Measurements from ENCODE around the gene FGF9.

Gene FGF9

DNA sequence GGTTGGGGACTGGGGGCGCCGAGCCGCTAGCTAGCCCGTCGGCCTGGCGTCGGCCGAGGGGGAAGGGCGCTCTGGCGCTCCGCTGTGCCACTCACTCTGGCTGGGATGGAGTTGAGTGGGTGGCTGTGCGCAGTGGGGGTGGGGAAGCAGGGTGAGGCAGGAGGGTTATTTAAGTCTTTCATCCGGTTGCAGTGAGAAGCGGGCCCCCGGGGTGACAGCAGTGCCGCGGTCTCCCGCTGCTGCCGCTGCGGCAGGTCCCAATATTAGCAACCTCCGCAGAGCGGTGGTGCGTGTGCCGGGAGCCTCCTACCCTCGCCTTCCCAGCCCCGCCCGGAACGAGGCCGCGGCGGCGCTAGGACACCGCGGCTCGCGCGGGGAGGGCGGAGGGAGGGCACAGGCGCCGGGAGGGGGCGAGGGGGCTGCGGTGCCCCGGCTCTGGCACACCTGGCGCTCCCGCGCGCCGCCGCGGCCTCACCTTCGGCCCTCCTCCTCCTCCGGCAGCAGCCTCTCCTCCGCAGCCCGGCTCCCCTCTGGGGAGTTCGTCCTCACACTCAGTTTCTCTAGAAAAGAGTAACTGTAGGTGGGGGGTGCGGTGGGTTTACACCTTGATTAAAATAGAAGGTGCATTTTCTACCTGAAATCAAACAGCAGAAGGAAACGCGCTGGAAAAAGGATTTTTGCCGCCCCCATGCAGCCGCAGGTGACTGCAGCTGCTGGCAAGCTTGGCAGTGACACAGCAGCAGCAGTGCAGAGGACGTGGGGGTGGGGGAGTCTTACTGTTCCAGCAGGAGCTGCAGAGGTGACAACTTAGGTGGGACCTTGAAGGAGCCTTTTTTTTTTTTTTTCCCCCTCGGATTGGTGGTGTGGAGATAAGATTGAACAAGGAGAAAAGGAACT is 4.5 kb downstream of the FGF9 start:
- peak; percentile 37 for DNase-seq

DNA sequence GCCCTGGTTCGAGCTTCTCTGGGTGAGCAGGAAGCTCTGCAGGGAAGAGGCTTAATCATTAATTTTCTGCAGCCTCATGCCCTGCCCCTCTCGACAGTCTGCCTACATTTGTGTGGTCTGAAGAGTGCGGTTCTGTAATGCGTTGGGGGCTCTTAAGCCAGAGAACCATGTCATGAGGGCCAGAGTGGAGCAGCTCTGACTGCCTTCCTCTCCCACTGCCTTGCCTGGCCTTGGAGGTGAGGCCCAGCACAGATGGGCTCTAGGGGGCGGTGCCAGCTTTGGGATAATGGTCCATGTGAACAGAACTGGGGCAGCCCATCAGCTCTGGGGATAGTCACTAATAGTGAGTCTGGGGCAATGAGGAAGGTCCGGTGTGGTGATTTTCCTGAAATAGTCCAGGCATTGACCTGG is 5.7 kb downstream of the FGF9 start:
- DNase-seq = no peak

DNA sequence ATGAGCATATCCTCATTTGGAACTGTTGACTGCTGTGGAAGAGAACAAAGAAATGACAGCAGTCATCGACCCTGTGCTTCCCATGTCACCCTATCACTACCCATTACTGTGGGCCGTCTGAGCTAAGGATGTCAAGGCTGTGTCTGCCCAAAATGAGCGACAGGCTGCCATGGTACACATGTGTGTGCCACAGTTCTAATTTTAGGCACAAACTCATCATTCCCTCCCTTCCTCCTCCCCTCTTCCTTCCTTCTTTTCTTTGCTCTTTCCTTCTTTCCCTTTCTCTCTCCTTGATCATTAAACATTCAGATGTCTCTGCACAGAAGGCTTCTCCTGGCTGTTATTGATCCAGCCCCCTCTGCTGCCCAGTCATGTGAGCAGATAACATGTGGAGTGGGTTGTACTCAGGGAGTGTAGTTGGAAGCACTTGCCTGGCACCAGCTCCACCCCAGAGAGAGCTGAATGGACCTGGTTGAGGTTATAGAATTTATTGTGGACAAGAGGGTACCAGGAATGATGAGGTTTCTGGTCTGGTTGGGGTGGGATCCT is 6.3 kb downstream of the FGF9 start:
- no peak for DNase-seq

DNA sequence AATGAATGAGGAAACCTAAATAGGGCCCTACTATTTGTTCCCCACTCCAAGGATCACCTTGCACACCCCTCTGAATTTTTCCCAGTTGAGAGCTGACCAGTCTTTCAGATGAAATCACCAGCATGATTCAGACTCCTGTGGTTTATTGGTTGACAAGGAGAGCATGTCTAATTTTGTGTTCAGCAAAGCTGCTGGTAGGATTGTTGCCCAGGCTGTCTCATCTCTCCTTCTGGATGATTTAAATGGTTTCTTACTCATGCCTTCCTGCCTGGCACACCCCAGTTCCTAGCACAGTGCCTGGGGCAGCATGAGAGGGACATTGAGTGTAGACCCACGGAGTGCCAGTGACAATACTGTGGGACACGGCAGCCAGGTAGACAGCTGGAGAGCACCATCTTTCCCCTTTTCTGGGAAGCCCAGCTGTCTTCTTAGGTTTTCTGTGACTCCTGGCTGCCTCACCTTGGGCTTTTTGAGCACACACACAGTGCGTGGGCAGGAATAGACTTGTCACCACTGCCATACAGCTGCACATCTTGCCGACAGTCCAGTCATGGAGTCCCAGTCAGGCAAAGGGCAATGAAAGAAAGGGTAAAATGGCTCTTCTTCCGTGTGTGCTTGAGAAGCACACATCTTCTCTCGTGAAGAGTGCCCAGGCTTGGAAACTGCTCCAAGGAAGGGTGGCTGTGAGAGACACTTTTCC is 12.3 kb downstream of the FGF9 start:
- no peak for DNase-seq

GRCh38 chr13:21684576-21684975 is 13.7 kb downstream of the FGF9 start:
- no peak for DNase-seq

GRCh38 chr13:21685485-21686064 is 14.7 kb downstream of the FGF9 start:
- DNase-seq = no peak

DNA sequence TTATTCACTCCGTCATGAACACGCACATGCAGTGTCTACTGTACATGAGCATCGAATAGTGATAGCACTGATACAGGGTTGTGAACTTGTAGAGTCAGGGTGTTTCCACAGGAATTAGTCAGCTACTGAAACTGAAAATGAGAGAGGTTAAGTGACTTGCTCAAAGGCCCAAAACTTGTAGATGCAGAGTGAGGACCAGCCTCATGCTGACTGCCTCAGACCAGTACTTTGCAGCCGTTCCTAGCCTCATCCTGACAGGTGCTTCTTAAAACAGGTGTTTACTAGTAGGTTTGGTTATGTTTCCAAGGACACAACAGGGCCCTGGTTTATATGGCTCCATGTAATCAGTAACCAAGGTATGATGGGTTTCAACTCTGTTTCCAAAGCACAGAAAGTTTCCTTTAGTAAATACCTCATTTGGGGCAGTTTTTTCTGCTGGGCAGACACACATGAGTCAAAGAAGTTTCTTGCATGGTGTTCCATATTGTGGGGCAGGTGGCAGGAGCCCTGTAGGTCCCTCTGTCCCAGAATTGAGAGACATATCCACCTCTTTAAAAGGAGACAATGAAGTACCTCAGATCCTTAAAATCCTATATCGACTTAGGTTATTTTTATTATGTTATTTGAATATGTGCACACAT is 16.0 kb downstream of the FGF9 start:
- no peak for DNase-seq

GRCh38 chr13:21688056-21688455 is 17.2 kb downstream of the FGF9 start:
- DNase-seq = no peak

DNA sequence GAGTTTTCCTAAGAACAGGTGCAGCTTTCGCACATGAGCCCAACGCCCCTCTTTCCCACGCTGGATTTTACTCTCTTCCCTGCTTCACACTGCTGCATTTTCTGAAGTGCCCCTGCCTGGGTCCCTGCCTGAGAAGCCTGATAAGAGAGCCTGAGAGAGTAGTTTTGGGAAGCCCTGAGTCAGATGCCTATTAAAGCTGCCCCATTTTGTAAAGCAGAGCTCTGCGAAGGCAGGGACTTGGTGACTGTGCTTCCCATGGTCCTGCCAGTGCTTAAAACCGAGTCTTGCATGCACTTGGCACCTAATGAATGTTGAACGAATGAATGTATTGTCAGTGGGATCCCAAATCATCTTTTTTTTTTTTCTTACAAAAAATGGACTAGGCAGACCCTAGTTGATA is 18.2 kb downstream of the FGF9 start:
- DNase-seq = no peak

DNA sequence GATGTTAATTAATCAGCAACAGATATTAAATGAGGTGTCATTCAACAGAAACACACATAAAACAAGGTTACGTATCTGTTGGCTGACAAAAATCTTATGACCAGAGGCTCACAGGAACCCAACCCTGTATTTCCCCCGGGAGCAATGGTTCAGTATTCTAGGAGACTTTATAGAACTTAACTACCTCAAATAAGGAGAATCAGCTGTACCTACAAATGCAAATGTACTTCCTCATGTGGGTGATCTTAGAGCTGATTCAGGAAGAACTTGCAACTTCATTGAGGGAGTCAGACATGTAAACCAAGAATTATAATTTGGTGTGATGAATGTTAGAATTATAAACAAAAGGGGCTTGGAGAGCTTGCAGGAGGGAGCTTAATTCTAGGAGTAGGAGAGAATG is 20.1 kb downstream of the FGF9 start:
- no peak for DNase-seq

DNA sequence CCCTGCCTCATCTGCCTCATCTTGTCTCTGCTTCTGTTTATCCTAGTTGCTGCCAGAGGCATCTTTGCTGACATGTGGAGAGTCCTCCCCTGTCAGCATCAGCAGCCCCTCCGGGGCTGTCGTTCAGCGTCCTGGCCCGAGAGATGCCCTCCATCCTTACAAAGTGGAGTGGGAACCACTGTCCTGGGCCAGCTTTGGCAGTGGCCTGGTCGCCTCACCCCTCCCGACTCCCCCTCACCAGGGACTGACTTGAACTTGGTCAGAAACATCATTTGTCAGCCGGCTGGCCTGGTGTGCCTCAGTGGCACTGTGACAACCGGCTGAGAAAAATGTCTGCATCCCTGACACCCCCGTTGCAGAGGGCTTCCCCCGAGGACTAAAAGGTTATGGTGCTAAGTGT is 20.6 kb downstream of the FGF9 start:
- no peak for DNase-seq

- no peak for DNase-seq
These were observed 21.1 kb downstream of the FGF9 start for GRCh38 chr13:21691928-21692327.

DNA sequence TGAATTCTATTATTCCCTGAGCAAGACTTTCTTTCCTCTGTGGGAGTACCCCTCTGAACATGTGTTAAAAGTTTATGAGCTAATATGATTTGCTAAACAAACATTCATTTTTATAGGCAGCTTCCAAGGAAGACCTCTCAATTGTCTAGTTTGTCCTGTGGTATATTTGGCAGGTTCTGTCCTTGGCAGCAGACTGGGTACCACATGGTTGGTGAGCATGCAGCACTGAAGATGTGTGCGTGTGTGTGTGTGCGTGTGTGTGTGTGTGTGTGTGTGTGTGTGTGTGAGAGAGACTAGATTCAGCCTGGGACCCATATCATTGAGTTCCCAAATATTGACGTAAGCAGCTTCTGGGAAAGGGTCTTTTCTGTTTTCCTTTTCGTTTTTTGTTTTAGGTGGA is 24.0 kb downstream of the FGF9 start:
- no peak for DNase-seq

DNA sequence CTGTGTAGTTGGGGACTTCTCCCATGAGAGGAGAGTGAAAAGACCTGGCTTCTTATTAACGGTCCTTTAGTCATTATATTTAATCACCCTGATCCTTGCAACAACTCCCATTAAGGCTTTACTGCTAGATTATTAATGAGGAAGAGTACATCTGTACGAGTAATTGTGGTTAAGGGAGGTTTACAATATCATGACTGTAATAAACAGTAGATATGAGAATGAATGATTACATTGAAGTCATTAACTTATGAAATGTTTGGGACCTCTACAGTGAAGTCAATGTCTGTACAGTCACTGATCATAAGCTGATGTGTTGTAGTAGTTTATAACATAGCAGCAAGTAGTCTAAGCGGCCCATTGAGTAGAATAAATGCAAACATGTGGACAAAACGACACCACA is 24.7 kb downstream of the FGF9 start:
- no peak for DNase-seq

GRCh38 chr13:21696865-21697448 is 26.1 kb downstream of the FGF9 start:
- no peak for DNase-seq

DNA sequence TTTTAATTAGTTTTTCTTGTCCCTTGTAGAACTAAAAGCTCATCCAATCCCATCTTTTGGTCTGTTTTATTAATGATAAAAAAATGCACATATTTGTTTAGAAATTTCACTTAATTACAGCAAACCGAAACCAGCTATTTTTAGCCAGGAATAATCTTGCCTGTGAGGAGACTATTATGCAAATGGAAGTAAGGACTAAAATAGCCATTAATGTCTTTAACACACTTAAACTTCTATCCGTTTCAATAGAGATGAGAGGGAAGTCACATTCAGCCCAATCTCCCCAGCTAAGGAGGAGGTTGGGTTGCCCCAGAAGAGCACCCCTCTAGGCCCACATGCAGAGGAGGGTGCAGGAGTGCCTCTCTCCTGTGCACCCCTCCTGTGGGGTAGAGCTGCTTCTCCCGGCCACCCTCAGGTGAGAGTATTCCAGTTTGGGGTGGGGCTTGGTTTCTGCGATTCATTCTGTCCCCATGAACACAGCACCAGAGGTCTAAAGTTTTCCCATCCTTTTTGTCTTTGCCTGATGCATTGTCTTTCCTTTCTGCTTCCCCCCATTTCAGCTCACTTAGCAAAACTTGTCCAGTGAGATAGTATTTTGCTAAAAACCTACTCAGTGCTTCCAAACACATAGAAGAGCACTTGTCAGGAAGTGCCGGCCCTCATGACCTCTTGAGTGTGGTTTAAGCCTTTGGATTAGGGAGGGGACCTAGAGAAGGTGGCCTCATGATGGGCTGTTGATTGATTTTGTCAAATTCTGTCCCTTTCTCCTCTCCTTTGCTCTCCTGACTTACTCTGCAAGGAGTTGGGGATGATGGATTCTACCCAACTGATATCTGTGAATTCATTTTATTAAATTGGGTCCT is 28.2 kb downstream of the FGF9 start:
- no peak for DNase-seq

GRCh38 chr13:21701460-21701859 is 30.6 kb downstream of the FGF9 start:
- DNase-seq = no peak

DNA sequence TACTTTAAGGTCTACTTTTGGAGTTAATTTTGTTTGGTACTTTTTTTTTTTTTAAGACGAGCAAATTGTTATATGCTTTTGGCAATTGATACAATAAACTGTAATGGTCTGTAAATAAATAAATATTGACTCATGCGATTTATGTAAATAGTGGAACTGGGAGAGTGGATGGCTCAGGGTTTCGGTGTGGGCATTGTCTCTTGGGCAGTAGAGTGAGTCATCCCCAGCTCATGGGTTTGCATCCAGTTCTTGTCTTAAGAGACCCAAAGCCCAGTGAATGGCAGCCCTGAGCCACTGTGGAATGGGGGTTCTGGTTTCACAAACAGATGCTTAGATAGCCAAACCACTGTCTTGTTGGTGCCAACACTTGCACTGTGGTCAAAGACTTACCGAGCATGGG is 33.0 kb downstream of the FGF9 start:
- no peak for DNase-seq

DNA sequence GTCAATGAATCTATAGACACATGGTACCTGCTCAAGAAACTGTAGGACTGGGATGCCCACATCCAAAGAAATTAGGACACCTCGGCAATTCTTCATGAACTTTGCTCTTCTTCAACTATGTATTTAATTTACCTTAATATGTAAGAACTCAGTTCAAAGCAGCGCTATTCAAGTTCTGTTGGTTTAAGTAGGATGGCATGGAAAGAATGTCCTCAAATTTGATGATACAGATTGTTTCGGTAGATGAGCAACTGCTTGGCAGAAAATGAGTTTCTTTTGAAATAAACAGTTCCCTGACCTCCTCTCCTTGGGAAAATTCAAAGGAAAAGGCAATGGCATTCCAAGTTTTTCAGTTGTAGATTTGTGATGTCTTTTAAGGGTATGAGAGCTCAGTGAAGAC is 36.7 kb downstream of the FGF9 start:
- no peak for DNase-seq

GRCh38 chr13:21709697-21710096 is 38.8 kb downstream of the FGF9 start:
- no peak for DNase-seq

DNA sequence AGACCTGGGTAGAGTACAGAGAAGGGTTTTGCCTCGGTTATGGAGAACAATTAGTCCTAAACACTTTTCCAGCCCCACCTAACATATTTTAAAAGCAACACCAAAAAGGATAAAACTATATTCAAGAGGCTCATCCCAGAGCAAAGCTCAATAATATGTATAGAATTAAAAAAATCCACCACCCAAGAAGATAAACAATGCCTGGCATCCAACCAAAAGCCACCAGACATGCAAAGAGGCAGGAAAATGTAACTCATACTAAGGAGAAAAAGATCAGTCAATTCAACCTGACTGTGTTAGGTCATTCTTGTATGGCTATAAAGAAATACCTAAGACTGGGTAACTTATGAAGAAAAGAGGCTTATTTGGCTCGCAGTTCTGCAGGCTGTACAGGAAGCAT is 39.3 kb downstream of the FGF9 start:
- DNase-seq = no peak

DNA sequence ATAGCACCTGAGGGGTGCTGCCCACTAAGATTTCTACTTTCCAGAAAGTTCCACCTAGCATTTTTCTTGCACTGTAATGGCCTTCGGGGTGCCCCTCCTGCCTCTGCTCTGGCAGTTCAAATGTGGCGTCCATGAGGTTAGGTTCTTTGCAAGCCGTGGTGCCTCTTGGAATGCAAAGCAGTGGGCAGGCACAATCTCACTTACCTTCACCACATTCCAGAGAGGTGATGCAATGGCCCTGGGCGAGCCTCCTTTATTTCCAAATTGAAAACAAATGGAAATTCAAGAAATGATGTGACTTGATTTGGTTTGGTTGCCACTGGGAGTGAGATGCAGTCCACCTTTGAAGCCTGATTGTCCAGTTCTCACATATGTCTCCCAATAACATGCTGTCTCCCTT is 46.9 kb downstream of the FGF9 start:
- no peak for DNase-seq

Data from stimulated activated CD4-positive, alpha-beta T cell treated with anti-CD3 and anti-CD28 coated beads, Interleukin-12 subunit alpha, Interleukin-12 subunit beta, amount 100 ng/mL, for 4 hours (primary cell).